T1000 (cell line): ENCODE data around the gene ADAMTSL2.
"Not testable (repeated sequence)": the region's sequence is repeated elsewhere in the genome, so short reads cannot be mapped to it uniquely, and the experiment has no call there.

ENCODE experiments used
- DNase-seq: peaks from one replicate; lab custom pipeline; 2025; ENCODE audit warnings: mixed read lengths; lab: John Stamatoyannopoulos, UW

The ADAMTSL2 gene

DNA sequence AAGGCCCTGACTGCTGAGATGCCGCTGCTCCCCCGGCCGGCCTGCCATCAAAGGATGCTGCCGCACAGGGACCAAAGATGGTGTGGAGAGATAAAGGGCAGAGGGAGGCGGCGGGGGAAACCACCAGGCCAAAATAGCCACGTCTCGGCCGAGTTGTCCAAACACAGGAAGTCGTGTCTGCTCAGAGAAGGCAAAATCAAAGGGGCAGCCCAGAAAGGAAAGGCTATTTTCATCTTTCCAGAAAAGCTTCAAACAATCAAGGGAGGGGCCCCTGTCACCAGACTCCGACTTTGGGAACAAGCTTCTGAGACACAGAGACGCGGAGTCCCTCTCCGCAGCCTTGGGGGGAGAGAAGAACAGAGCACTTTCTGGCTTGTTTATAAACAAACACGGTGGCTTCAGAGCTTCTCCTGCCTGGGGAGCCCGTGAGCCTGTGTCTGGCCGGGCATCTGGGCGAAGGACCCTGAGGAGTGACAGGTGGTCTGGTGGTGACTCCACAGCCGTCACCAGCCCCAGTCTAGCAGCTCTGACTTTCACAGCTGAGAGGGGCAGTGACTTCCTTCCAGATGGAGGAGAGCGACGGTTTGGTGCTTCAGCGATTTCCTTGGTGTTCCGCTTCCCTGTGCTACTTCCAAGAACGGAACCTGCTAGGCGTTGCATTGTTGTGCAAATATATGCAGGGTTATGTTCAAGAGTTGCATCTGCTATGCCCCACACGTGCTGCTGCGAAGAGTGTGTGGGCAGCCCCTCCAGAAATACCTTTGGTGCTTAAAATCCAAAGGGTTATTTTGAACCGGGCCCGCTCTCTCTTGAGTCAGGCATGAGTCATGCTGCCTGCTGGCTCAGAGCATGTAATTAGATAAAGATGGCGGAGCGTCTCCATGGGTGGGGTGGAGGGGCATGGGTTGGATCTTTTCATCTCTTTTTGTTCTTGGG lies 24.0 kb downstream of the ADAMTSL2 start:
- no peak for DNase-seq

GRCh38 chr9:133560311-133560710 lies 25.8 kb downstream of the ADAMTSL2 start:
- no peak for DNase-seq

DNA sequence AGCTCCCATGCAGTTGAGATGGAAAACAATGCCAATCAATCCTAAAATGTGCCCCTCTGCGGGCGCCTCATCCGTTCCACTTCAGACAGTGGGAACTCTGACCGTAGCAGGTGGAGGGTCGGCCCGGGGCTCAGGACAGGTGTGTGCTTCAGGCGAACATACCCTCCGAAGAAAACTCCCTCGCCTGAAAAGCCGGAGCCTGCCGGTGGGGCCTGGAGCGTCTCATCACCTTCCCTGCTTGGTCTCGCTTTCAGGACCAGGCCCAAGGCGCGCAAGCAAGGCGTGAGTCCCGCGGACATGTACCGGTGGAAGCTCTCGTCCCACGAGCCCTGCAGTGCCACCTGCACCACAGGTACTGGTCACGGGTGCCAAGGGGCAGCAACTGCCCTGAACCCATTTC lies 26.4 kb downstream of the ADAMTSL2 start:
- no peak for DNase-seq

- DNase-seq: no peak
Observed at GRCh38 chr9:133561976-133562554, 27.6 kb downstream of the ADAMTSL2 start.

DNA sequence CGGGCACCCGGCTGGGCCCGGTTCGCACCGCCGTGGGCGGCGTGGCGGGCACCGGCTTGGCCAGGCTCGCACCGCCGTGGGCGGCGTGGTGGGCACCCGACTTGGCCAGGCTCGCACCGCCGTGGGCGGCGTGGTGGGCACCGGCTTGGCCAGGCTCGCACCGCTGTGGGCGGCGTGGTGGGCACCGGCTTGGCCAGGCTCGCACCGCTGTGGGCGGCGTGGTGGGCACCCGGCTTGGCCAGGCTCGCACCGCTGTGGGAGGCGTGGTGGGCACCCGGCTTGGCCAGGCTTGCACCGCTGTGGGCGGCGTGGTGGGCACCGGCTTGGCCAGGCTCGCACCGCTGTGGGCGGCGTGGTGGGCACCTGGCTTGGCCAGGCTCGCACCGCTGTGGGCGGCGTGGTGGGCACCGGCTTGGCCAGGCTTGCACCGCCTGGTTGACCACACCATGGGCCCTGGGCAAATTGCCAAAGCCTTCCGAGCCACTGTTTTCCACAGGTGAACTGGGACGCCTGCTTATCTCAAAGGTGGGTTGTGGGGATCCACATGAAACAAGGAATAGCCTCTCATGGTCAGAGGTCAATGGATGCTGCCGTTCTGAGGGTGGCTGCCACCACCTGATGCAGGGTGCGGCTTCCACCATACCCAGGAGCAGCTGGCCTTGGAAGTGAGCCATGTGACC lies 28.2 kb downstream of the ADAMTSL2 start:
- no peak for DNase-seq

DNA sequence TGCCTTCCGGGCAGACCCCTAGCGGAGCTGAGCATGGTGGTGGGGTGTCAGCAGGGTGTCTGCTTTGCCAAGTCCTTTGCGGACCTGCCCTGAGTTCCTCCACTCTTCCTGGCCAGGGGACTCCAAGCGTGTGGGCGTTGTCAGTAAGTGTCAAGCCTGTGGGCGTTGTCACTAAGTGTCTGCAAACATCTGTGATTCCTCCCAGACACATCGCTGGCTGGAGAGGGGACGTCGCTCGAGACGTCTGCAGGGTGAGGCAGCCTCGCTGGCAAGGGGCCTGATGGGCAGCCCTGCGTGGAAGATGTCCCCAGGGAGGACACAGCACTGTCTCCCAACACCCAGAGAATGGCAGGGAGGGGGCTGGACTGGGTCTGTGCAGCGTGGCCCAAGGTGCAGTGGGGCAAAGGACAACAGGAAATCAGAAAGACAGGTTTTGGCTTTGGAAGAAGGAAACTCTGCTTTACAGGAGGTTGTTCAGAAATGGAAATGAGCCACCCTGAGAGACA lies 28.8 kb downstream of the ADAMTSL2 start:
- no peak for DNase-seq

DNA sequence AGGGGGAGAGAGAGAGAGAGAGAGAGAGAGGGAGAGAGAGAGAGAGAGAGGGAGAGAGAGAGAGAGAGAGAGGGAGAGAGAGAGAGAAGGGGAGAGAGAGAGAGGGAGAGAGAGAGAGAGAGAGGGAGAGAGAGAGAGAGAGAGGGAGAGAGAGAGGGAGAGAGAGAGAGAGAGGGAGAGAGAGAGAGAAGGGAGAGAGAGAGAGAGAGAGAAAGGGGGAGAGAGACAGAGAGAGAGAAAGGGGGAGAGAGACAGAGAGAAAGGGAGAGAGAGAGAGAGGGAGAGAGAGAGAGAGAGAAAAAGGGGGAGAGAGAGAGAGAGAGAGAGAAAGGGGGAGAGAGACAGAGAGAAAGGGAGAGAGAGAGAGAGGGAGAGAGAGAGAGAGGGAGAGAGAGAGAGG lies 29.3 kb downstream of the ADAMTSL2 start:
- not testable (repeated sequence) for DNase-seq

DNA sequence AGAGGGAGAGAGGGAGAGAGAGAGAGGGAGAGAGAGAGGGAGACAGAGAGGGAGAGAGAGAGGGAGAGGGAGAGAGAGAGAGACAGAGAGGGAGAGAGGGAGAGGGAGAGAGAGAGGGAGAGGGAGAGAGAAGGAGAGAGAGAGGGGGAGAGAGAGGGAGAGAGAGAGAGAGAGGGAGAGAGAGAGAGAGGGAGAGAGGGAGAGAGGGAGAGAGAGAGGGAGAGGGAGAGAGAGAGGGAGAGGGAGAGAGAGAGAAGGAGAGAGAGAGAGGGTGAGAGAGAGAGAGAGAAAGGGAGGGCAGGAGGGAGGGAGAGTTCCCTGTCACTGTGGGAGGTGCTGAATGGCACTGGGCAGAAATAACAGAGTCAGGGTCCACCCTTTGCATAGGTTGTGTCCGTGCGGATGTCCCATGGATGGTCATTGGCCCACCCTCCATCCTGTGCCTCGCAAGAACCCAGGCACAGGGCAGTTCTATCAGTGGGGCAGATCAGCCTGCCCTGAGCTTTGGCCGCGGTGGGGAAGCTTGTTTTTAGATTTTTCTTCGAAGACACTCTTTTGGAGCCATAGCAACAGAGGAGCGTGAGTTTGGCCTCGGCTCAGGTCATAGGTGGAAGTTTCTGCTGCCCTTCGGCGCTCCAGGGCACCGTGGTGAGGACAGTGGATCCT lies 30.1 kb downstream of the ADAMTSL2 start:
- DNase-seq: no peak

DNA sequence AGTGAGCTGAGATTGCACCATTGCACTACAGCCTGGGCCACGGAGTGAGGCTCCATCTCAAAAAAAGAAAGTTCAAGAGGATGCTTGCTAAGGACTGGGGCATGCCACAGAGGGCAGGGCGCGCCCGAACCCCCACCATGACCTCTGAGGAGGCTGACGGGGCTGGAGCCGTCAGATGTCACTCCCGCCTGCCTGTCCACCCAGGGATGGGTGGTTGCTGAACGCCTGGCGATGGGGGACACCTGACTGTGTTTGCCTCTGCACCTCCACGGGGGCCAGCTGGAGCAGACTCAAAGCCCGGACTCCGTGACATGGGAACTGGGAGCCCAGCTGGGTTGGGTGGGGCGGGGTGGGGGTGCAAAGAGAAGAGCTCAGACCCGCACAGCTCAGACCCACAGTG lies 31.9 kb downstream of the ADAMTSL2 start:
- no peak for DNase-seq

GRCh38 chr9:133566817-133567216 lies 32.3 kb downstream of the ADAMTSL2 start:
- no peak for DNase-seq

- no peak for DNase-seq
Observed at GRCh38 chr9:133568186-133568585, 33.7 kb downstream of the ADAMTSL2 start.

DNA sequence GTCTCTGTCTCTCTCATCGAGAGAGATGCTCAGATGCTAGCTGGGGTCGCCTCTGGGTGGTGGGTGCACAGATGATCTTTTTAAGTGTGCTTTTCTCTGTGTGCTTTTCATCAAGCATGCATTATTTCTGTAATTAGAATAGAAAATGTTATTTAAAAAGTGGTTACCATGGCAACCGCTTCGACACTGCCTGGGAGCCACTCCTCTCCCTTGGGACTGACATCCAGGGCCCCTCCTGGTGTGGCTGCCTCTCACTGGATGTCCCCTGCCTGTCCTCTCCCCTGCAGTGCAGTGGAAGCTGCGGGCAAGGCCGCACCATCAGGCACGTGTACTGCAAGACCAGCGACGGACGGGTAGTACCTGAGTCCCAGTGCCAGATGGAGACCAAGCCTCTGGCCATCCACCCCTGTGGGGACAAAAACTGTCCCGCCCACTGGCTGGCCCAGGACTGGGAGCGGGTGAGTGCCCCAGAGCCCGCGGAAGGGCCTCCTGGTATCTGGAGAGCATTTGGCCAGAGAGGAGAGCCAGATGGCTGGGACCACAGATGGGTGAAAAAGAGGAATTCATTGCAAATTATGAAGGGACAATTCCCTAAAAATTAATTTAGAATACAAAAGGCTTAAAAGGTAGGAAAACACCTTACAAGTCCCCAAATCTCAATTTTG lies 34.7 kb downstream of the ADAMTSL2 start:
- DNase-seq: no peak

DNA sequence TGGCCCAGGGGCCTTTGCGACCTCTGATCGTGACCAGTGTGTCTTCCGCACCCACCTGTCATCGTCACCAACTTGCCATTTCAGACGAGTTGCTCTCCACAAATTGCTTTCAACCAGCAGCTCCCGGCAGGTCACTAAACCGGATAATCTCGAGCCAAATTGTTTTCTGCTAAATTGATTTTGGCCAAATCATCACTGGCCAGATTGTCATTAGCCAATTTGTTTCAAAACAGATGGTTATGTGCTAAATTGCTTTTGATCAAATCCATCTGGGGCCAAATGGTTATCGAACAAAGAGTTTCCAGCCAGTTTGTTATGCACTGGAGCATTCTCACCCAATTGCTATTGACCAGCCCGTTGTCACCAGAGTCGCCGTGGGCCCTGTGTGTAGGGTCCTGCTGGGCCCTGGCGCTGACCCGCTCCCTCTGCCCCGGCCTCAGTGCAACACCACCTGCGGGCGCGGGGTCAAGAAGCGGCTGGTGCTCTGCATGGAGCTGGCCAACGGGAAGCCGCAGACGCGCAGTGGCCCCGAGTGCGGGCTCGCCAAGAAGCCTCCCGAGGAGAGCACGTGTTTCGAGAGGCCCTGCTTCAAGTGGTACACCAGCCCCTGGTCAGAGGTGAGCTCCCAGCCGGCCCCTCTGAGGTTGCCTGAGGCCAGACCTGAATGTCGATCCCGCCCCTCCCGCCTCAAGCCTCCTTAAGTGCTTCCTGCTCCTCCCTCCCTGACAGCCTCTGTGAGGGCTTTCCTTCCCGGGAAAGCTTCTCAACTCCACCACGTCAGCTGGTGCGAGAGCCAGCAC lies 35.6 kb downstream of the ADAMTSL2 start:
- DNase-seq: no peak

GRCh38 chr9:133570691-133571080 lies 36.2 kb downstream of the ADAMTSL2 start:
- DNase-seq: no peak

DNA sequence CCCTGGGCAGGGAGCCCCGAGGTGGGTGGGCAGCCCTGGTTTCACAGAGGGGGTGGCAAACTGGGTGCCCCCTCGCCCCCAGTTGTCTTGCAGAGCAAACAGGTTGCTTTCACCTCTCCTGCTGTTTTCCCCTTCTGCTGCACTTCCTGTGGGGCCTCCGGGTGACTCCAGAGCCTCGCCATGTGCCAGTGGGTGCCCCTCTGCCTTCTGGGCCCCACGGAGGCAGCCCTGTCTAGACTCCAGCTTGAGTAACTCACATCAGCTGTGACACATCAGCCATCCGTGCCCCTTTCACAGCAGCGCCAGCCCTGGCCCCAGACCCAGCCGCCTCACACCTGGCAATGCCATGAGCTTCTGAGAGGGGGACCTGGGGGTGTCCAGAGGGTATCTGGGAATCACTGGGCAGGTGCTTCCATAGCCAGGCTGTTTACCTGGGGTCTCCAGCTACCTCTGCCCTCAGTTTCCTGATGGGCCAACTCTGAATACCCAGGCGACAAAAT lies 36.9 kb downstream of the ADAMTSL2 start:
- no peak for DNase-seq

DNA sequence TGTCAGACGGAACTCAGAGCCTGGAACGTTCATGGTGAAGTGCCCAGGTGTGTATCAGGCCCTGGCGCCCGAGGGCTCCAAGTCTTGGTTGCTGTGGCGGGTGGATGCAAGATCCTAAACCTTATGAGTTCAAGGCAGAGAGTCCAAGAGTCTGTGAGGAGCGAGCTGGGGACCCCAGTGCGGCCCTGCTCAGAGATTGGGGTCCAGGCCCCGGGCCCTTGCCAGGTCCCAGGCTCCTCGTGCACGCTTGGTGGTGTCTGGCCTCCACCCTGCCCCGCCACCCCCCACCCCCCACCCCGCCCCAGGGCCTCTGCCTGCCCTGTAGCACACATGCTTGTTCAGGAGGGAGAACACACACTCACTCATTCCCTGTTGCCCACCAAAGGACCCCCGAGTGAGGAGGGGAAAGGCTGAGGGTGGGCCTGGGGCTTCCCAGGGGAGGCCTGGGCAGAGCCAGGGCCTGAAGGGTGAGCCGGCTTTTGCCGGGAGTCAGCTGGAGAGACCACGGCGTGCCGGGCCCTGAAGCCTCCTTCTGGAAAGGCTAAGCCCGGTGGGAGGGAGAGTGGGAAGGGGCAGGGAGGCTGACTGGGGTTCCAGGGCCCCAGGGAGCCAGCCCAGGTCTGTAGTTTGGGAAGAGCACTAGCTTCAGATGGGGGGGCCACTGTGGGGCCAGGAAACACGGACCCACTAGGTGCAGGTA lies 37.5 kb downstream of the ADAMTSL2 start:
- no peak for DNase-seq

DNA sequence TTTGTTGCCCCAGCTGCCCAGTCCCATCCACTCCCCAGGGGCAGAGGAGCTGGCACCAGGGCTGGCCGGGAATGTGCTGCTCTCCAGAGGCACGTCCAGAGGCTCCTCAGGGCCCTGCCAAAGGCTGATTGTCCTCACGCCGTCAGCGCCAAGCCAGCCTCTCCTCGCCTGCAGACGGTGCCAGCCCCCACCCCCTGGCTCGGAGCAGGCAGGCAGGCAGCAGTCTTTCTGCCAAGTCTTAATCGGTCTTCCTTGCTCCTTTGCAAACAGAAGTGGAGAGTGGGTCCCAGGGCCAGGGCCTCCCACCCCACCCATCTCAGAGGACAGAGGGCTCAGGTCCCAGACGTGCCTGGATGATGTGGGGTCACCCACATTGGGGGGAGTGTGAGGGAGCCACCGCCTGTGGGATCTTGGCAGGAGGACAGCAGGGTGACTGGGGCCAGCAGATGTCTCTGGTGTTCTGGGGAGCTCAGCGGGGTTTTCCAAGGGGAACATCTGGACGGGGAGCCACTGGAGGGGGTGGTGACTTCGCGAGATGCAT lies 38.4 kb downstream of the ADAMTSL2 start:
- no peak for DNase-seq

DNA sequence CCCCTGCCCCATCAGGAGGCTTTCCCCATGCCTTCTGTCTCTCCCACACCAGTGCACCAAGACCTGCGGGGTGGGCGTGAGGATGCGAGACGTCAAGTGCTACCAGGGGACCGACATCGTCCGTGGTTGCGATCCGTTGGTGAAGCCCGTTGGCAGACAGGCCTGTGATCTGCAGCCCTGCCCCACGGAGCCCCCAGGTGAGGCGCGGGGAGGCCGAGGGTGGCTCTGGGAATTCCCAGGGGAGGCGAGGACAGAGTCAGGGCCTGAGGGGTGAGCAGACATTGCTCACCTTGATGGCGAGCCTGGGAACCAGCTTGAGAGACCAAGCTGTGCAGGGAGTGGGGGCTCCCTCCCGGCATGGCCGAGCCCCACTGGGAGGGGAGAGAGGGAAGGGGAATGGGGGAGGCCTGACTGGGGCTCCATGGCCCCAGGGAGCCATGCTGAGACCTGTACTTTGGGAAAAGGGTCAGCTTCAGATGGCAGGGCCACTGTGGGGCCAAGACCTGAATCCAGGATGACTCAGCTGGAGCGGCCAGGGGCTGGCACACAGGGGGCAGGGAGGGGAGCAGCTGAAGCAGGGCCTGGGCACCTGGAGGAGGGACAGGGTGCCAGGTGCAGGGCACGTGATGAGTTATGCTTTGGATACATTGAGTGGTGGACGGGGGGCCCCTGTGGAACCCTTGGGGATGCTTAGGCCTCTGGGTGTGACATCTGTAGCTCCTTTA lies 39.4 kb downstream of the ADAMTSL2 start:
- no peak for DNase-seq

DNA sequence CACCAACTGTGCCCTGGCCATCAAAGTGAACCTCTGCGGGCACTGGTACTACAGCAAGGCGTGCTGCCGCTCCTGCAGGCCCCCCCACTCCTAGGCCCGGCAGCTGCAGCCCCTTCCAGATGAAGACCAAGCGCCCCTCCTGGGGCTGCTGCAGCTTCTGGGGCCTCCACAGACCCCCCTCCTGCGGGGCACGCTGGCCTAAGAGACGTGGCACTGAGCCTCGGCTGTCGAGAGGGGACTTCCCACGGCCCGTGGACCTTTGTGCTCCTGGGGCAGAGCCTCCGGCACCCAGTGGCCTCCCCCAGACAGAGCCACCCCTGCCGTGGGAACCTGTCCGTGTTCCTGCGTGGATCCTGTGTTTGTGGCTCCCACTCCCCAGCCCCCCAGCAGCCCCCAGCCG lies 40.3 kb downstream of the ADAMTSL2 start:
- no peak for DNase-seq
